Stimulated activated naive CD8-positive, alpha-beta T cell treated with anti-CD3 and anti-CD28 coated beads, Interleukin-15, amount 100 ng/mL, for 72 hours (primary cell): Measurements from ENCODE around the gene MB21D2.
A peak's percentile ranks its signal among the peaks of the same experiment; 100 is the strongest.
"Not testable (repeated sequence)": the region's sequence is repeated elsewhere in the genome, so short reads cannot be mapped to it uniquely, and the experiment has no call there.

Experiments used
- ATAC-seq: fragments of 150-1000 bp; cut with Tn5 transposase; 2 replicates; pipeline ENCODE4 v1.10.0; 2021; ENCODE audit warnings: mild to moderate bottlenecking, moderate library complexity
- DNase-seq, 2 donors: peaks; one replicate each; pipeline ENCODE4 v3.0.0; 2021 to 2022
- H3K27ac Mint-ChIP-seq, 2 donors: one replicate each; pipeline ENCODE4 v1.8.0; 2022; ENCODE audit warnings: mild to moderate bottlenecking in 2 of 2, mixed read lengths in 2 of 2, moderate library complexity in 2 of 2
- H3K27me3 Mint-ChIP-seq: one replicate; pipeline ENCODE4 v1.8.0; 2022; ENCODE audit warnings: mixed read lengths
- H3K4me1 Mint-ChIP-seq: one replicate; pipeline ENCODE4 v1.8.0; 2022; ENCODE audit warnings: mild to moderate bottlenecking, mixed read lengths
- H3K4me3 Mint-ChIP-seq, 2 donors: one replicate each; pipeline ENCODE4 v1.8.0; 2022; ENCODE audit warnings: mild to moderate bottlenecking in 2 of 2, mixed read lengths in 2 of 2, moderate library complexity in 1 of 2
- H3K9me3 Mint-ChIP-seq, 2 donors: one replicate each; pipeline ENCODE4 v1.8.0; 2022; ENCODE audit warnings: mixed read lengths in 2 of 2

MB21D2 gene

GRCh38 chr3:192802957-192803899 is 114.4 kb downstream of the MB21D2 start:
- H3K27ac Mint-ChIP-seq: no peak overlapping the region
- no peaks in the 10 kb centered on the region for H3K4me1 Mint-ChIP-seq
- DNase-seq: no peak
- ATAC-seq: peak; percentile 53
- peaks cover 6% of the 10 kb centered on the region for H3K27me3 Mint-ChIP-seq
- H3K4me3 Mint-ChIP-seq: no peak overlapping the region
- H3K9me3 Mint-ChIP-seq: no peaks in the 10 kb centered on the region

- no peaks in the 10 kb centered on the region for H3K4me1 Mint-ChIP-seq
- ATAC-seq (no peak), DNase-seq (no peak)
- no peaks in the 10 kb centered on the region for H3K9me3 Mint-ChIP-seq
- H3K27me3 Mint-ChIP-seq: peaks cover 6% of the 10 kb centered on the region
- no peak overlapping the region for H3K27ac Mint-ChIP-seq
- no peak overlapping the region for H3K4me3 Mint-ChIP-seq
Measured at GRCh38 chr3:192801985-192802384, 115.7 kb downstream of the MB21D2 start.

DNA sequence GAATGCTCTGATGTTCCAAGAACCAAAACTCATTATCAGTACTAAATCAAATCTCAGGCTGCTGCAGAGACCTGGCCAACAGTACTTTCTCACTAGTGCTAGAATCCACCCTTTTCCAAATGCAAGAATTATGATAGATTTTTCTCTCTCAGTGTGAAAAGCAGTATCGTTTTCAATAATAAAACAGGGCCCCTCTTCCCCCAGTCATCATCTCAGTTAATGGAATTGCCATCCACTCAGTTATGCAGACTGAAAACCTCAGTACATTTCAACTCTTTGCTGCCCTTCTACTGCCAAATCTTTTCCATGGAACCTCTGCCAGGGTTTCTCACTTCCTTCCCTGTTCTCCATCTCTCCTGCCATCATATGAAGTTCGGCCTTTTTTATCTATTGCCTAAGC is 117.9 kb downstream of the MB21D2 start:
- DNase-seq: no peak
- peaks cover 6% of the 10 kb centered on the region for H3K27me3 Mint-ChIP-seq
- no peaks in the 10 kb centered on the region for H3K4me1 Mint-ChIP-seq
- no peak for ATAC-seq
- no peaks in the 10 kb centered on the region for H3K9me3 Mint-ChIP-seq
- peak overlapping the region in 1 of 2 donors; percentile 53 for H3K27ac Mint-ChIP-seq
- H3K4me3 Mint-ChIP-seq: no peak overlapping the region

- Mint-ChIP-seq H3K4me1 (no peaks in the 10 kb centered on the region), H3K27ac (no peak overlapping the region), H3K4me3 (no peak overlapping the region), H3K9me3 (no peaks in the 10 kb centered on the region), H3K27me3 (no peaks in the 10 kb centered on the region)
- ATAC-seq (no peak), DNase-seq (no peak)
Measured at GRCh38 chr3:192795021-192795420, 122.6 kb downstream of the MB21D2 start.

- DNase-seq (no peak), ATAC-seq (no peak)
- Mint-ChIP-seq H3K4me1 (no peaks in the 10 kb centered on the region), H3K9me3 (no peaks in the 10 kb centered on the region), H3K4me3 (no peak overlapping the region), H3K27me3 (no peaks in the 10 kb centered on the region), H3K27ac (peak overlapping the region in 1 of 2 donors; percentile 19)
Measured at GRCh38 chr3:192794216-192794615, 123.4 kb downstream of the MB21D2 start.

DNA sequence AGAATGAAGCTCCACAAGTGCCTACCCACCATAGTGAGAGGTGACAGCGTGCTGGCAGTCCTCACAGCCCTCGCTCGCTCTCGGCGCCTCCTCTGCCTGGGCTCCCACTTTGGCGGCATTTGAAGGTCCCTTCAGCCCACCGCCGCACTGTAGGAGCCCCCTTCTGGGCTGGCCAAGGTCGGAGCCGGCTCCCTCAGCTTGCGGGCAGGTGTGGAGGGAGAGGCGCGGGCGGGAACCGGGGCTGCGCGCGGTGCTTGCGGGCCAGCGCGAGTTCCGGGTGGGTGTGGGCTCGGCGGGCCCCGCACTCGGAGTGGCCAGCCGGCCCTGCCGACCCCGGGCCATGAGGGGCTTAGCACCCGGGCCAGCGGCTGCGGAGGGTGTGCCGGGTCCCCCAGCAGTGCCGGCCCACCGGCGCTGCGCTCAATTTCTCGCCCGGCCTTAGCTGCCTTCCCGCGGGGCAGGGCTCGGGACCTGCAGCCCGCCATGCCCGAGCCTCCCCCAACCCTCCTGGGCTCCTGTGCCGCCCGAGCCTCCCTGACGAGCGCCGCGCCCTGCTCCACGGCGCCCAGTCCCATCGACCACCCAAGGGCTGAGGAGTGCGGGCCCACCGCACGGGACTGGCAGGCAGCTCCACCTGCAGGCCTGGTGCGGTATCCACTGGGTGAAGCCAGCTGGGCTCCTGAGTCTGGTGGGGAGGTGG is 128.7 kb downstream of the MB21D2 start:
- not testable (repeated sequence) for DNase-seq, ATAC-seq, H3K9me3 Mint-ChIP-seq, H3K27me3 Mint-ChIP-seq, H3K27ac Mint-ChIP-seq, H3K4me3 Mint-ChIP-seq, H3K4me1 Mint-ChIP-seq

DNA sequence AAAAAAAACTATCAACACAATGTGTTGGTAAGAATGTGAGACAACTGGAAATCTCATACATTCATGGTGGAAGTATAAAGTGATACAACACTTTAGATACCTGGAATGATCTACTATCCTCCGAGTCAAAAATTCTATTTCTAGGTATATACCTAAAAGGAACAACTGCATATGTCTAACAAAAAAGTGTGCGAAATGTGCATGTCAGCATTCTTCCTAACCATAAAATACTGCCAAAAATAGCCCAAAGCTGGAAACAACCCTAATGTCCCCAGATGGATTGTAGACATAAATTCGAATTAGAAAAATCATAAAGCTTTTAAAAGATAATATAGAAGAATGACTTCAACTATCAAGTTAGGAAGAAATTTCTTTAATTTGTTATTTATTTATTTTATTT is 139.1 kb downstream of the MB21D2 start:
- H3K4me1 Mint-ChIP-seq: no peaks in the 10 kb centered on the region
- H3K27me3 Mint-ChIP-seq: no peaks in the 10 kb centered on the region
- H3K9me3 Mint-ChIP-seq: peaks cover 17 to 19% of the 10 kb centered on the region in 2 donors
- no peak overlapping the region for H3K27ac Mint-ChIP-seq
- no peak for ATAC-seq
- DNase-seq: no peak
- no peak overlapping the region for H3K4me3 Mint-ChIP-seq

DNA sequence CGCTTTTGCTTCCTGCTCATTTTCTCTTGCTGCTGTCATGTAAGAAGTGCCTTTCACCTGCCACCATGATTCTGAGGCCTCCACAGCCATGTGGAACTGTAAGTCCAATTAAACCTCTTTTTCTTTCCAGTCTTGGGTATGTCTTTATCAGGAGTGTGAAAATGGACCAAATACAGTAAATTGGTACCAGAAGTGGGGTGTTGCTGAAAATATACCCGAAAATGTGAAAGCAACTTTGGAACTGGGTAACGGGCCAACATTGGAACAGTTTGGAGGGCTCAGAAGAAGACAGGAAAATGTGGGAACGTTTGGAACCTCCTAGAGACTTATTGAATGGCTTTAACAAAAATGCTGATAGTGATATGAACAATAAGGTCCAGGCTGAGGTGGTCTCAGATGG is 143.3 kb downstream of the MB21D2 start:
- peaks cover 14 to 17% of the 10 kb centered on the region in 2 donors for H3K9me3 Mint-ChIP-seq
- H3K4me3 Mint-ChIP-seq, ATAC-seq, H3K4me1 Mint-ChIP-seq, DNase-seq, H3K27me3 Mint-ChIP-seq, H3K27ac Mint-ChIP-seq: not testable (repeated sequence)

DNA sequence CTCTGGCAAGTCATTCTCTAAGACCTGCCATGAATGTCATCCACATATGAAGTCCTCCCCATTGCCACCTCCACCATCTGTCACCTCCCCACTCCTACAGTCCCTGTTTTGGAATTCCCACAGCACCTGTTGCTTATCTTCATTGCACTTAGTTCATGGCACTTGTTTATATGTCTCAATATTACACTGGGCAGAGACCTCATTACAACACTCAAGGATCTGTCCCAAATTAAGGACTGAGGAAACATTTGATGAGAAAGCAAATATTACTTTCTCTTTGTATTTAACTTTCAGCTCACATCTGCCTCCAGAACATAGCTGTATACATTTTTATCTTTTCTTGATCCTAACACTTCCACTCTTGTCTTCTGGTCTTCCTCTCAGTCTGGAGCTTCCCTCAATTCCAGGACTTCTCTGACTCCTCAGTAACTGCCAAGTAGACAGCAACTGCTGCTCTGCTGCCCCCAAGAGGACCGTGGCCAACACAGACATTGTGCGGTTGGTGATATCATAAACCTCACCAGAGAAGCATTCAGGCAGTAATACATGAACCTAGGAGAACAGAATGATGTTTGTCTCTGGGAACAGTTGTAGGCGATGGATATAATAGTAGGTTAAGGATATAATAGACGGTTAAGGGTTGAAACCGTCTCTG is 145.3 kb downstream of the MB21D2 start:
- H3K4me3 Mint-ChIP-seq: no peak overlapping the region
- no peaks in the 10 kb centered on the region for H3K4me1 Mint-ChIP-seq
- H3K9me3 Mint-ChIP-seq: peaks cover 13 to 14% of the 10 kb centered on the region in 2 donors
- H3K27me3 Mint-ChIP-seq: no peaks in the 10 kb centered on the region
- H3K27ac Mint-ChIP-seq: no peak overlapping the region
- DNase-seq (no peak), ATAC-seq (peak; percentile 53)

DNA sequence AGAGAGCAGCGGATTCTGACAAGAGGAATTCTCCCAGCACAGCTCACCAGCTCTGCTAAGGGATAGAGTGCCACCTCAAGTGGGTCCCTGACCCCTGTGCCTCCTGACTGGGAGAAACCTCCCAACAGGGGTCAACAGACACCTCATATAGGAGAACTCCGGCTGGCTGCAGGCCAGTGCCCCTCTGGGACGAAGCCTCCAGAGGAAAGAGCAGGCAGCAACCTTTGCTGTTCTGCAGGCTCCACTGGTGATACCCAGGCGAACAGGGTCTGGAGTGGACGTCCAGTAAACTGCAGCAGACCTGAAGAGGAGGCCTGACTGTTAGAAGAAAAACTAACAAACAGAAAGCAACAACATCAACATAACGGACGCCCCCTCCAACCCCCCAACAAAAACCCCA is 159.0 kb downstream of the MB21D2 start:
- DNase-seq (no peak), ATAC-seq (no peak)
- Mint-ChIP-seq H3K9me3 (peaks cover 0 to 5% of the 10 kb centered on the region in 2 donors), H3K4me3 (no peak overlapping the region), H3K27ac (no peak overlapping the region), H3K27me3 (peaks cover 14% of the 10 kb centered on the region), H3K4me1 (no peaks in the 10 kb centered on the region)

DNA sequence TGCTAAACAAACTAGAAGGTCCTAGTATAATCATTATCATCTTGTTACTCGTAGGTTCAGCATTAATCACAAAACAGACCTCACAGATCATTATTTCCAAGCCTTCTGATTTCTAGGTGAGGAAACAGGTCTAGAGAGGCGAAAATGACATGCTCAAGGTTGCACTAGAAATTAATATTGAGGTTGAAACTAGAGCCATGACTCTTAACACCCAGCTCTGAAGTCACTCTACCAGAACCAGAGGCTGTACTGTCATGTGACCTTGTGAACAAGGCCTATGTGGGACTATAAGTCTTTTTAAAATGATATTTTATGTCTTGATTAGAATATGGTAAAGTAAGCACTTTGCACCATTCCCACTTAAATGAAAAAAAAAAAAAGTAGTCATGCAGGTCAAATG is 166.5 kb downstream of the MB21D2 start:
- no peak for ATAC-seq
- no peak for DNase-seq
- Mint-ChIP-seq H3K27me3 (peaks cover 6% of the 10 kb centered on the region), H3K4me1 (no peaks in the 10 kb centered on the region), H3K4me3 (no peak overlapping the region), H3K27ac (no peak overlapping the region), H3K9me3 (no peaks in the 10 kb centered on the region)

- Mint-ChIP-seq H3K27ac (no peak overlapping the region), H3K9me3 (peaks cover 1 to 3% of the 10 kb centered on the region in 2 donors), H3K4me1 (no peaks in the 10 kb centered on the region), H3K4me3 (no peak overlapping the region), H3K27me3 (peaks cover 6% of the 10 kb centered on the region)
- ATAC-seq (no peak), DNase-seq (no peak)
Measured at GRCh38 chr3:192750201-192750600, 167.5 kb downstream of the MB21D2 start.

- DNase-seq (no peak), ATAC-seq (no peak)
- no peak overlapping the region for H3K27ac Mint-ChIP-seq
- no peaks in the 10 kb centered on the region for H3K27me3 Mint-ChIP-seq
- no peak overlapping the region for H3K4me3 Mint-ChIP-seq
- no peaks in the 10 kb centered on the region for H3K4me1 Mint-ChIP-seq
- peaks cover 3 to 7% of the 10 kb centered on the region in 2 donors for H3K9me3 Mint-ChIP-seq
Measured at GRCh38 chr3:192747746-192748145, 169.9 kb downstream of the MB21D2 start.

DNA sequence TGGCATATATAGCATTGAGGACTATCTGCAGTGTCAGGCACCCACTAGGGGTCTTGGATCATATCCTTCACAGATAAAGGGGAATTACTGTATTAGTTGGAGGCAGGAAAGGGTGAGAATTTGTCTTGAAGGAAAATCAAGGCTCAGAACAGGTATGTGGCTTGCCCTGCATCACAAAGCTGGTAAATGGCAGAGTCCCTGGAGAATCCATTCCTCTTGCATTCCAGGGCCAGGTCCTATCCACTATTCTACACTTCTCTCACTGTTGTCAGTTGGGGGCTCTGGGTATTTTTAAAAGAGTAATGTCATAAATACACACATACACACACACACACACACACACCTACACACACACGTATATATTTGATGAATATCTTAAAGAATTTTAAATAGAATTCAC is 170.5 kb downstream of the MB21D2 start:
- H3K4me3 Mint-ChIP-seq: no peak overlapping the region
- no peak overlapping the region for H3K27ac Mint-ChIP-seq
- ATAC-seq (no peak), DNase-seq (no peak)
- peaks cover 3 to 7% of the 10 kb centered on the region in 2 donors for H3K9me3 Mint-ChIP-seq
- no peaks in the 10 kb centered on the region for H3K4me1 Mint-ChIP-seq
- no peaks in the 10 kb centered on the region for H3K27me3 Mint-ChIP-seq
